GM21619 (cell line): ENCODE results near the gene GMNC.
"Not testable (repeated sequence)": the region's sequence is repeated elsewhere in the genome, so short reads cannot be mapped to it uniquely, and the experiment has no call there.

Experiments used
- ATAC-seq: cut with Tn5 transposase; IDR thresholded peaks from one replicate; pipeline ENCODE4 v1.9.1; 2021; ENCODE audit not compliant: unreplicated experiment

GMNC gene

DNA sequence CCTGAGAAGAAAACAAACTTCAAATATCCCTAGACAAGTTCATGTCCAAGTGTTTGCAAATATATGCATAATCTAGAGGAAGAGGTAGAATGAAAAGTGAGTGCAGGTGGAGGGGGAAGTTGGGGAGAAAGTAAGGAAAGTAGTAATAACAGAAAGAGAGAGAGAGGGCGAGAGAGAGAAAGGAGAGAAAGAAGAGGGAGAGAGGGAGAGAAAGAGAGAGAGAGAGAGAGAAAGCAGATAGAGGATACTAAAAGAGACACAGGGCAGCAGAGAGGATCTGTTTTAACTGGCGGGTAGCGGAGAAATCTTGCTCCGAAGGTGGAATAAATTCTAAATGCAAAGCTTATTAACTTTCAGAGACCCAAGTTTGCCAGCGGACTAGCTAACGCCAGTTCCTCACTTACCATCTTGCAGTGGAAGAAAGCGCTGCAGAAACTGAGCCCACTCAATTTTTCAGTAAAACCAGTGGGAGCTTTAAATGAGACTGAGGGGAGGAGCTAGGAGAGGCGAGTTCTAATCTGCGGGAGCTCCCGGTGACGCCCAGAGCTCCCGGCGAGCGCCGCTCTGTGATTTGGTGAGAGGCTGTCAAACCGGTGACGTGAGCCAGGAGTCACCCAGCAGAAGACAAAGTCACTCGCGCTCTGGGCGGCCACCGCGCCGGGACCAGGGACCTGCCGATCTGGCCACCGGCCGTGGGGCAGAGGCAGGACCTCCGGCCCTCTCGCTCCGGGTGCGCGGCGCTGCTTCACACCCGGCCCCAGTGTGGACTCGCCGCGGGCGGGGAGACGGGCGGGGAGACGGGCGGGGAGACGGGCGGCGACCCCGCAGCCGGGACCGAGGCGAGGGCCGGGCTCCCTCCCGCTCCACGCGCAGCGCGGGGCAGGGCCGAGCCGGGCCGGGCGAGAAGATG is at the start of gene GMNC:
GMNC (minus strand) TSS at position 486 of the 910 bp plus-strand sequence; CDS start at position 407, 79 bp downstream.
- ATAC-seq: peak; percentile 89

GRCh38 chr3:190911382-190911781 is 48.9 kb upstream of the GMNC start:
- ATAC-seq: no peak

- no peak for ATAC-seq
Measured at GRCh38 chr3:190909908-190910307, 47.4 kb upstream of the GMNC start.

DNA sequence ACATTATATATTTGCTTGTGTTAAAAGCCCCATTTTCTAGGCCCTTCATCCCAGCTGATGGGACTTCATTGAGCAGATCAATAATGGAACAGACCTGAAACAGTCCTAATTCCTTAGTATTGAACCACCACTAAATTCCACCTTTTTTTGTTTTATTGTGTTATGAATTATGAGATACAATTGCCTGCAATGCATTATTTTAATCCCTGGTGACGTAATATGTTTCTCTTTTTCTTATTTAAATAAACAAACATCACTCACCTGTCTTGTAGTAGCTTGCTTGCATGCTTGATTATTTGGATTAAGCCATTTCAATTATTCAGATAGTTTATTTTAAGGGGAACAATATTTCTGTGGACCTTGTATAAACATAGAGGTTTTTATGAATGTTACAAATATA is 40.7 kb upstream of the GMNC start:
- no peak for ATAC-seq

- ATAC-seq: no peak
Measured at GRCh38 chr3:190902292-190902691, 39.8 kb upstream of the GMNC start.

DNA sequence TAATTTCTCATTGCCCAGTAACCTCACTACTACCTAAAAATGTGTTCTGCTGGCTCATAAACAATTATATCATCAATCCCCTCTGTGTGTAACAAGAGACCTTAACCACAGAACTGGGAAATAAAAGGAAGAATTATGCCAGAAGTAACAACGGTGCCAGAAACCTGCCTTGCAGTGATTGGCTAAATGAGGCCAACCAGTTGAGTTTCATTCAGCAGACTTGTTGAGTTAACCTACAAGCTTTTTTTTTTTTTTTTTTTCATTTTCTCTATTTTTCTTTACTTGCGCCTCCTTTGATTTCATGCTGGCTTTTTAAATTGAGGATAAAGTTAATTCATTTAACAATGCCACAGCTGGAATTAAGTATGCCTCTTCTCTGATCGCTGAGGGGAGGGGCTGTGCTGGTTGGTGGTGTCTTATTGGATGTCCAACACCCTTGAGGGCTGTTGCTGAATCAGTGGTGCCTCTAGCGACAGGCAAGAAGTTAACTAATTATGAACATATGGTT is 30.0 kb upstream of the GMNC start:
- ATAC-seq: no peak

DNA sequence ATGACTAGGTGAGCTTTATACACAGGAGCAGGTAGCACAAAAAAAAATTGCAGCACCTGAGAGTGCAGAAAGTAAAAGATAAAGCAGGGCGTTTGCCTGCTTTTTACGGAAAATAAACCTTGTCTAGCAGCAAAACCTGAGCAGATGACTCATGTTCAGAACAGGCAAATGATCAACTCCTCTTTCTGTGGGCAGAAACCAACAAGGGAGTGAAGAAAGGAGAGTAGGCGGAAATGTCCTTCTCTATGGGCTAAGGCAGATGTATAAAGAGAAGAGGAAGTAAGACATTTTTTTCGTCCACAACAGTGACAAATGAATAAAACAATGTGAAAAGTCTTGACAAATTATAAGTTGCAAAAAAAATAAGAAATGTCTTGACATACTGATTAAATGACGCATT is 24.5 kb upstream of the GMNC start:
- ATAC-seq: peak; percentile 89

DNA sequence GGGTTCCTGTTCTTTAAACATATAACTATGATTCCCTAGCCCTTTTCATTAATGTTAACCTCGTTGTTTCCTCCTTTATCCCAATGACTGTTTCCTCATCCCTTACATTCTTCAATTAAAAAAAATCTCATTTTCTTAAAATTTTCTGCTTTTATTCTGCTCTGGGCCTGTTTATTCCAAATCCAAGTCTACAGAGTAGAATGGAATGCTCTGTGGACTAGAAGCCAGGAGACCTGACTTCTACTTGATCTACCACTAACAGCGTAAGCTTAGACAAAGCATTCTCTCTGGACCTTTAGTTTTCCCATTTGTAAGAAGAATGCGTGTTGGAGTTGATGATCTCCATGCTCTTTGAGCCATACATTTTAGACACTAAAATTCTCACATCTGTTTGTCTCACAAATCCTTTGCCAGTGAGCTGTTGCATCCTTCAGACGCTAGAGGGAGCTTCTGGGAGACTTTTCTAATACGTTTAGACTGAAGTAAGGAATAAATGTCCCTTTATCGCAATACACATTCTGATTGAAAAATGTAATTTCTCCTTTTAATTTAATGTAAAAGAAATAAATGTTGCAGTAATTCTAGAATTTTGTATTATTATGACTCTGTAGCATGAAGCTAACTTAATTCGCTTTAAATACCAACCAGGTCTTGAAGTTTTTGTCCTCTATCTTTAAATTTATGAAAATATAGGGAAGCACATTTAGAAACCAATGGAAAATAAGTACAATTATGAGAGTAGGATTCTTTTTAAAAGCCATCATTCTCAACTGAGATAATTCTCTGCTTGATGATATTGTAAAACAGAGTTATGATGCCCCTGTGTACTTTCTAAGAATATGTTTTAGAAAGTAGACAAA is 21.7 kb upstream of the GMNC start:
- ATAC-seq: peak; percentile 60

DNA sequence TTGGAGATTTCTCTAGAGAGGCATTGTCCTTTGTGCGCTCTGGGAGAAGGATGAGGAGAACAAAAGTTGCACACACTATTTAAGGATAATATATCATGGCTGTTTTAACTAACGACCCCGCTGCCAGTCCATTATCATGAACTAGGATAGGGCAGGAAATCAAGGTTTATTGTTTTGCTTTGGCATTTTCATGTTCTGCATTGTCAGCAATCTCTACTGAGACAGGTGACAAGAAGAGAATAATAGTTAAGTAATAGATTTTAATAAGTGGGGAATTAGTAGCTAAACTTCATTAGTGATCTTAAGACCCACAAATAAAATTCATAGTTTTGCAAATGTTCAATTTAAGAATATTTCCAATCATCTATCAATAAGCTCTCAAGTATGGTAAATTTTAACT is 20.6 kb upstream of the GMNC start:
- no peak for ATAC-seq

- no peak for ATAC-seq
Measured at GRCh38 chr3:190877925-190878324, 15.4 kb upstream of the GMNC start.

GRCh38 chr3:190876433-190876832 is 13.9 kb upstream of the GMNC start:
- ATAC-seq: not testable (repeated sequence)

GRCh38 chr3:190875061-190875460 is 12.6 kb upstream of the GMNC start:
- ATAC-seq: not testable (repeated sequence)

DNA sequence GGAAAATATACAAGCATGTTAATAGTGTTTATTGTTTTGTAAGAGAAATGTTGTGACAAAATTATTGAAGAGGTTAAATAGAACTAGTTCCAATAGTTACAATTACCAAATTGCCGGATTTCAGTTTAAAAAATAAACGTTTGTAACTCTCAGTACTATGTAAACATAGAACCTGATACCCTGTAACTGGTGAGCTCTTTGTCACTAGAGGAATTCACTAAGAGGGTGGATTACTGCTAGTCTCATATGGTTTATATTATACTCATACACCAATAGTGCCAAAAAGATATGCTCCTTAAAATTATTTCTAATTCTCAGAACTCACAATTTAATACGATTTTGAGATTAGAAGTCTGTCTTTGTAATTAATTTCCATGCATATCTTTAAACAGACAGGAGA is 7.6 kb upstream of the GMNC start:
- no peak for ATAC-seq

DNA sequence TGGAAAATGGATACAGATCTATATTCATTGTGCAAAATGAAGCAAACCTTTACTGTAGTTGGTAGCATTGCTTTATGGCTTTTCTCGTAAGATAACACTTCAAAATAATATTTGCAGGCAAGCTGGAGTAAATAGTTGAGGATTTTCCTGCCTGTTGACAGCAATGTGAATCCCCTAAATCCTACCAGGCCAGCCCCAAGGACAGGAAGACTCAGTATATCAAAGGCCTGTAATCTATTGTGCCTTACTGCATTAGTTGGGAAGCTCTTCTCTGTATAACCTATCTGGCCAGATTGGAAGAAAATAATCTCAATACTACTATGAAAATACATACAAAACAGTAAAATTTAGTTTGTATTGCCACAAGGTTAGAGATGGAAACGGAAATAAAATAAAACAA is 4.6 kb upstream of the GMNC start:
- ATAC-seq: no peak

DNA sequence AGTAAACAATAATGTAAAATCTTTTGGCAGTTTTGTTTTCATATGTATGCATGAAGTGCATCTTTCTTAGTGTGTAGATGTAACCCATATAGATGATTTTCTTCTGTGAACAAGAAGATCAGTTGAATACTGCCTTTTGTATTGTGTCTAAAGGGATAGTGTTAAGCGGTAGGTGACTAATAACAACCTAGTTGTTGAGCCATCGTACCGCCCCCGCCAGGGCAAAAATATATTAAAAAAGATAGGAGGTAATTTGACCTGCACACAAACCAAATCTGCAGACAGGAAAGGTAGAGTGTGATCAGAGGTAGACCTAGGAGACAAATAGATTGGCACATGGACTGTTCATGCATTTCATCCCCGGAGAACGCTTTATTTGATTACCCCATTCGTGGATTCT is 3.3 kb upstream of the GMNC start:
- no peak for ATAC-seq

DNA sequence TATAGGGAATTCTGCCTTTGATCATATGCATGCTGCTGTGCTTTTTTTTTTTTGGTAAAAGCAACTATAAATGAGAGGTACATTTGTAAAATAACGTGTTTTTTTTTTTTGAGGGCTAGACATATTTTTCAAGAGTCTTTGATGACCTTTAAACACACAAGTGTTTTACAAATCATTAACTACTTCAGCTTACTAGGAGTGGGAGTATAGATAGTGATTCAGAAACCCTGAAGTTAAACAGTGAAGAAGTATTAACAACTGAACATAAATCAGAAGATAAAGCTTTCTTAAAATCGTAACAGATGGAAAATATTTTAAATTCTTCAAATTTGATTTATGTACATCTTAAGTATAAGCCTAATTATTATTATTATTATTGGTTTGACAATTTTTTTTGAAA is 2.9 kb upstream of the GMNC start:
- ATAC-seq: no peak

- ATAC-seq: no peak
Measured at GRCh38 chr3:190864002-190864401, 1.5 kb upstream of the GMNC start.

- no peak for ATAC-seq
Measured at GRCh38 chr3:190863119-190863465, 598 bp upstream of the GMNC start.

DNA sequence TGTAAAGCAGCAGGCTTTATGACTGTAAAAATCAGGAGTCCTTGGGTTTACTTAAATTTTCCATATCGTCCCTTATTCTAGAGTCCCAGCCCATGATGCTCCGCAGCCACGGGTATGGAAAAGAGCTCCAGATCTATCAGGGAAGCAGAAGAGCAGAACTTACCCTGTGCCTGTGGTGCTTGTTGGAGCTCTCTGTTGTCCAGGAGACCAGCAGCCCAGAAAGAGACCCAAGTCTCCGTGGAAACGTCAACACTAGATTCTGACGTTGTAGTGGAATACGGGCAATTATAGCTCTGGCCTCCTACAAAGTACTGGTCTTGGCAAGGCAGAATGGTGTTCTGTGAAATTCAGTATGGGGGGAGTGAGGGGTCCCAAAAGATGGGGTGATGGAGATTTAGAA is 2.0 kb downstream of the GMNC start:
- ATAC-seq: no peak

DNA sequence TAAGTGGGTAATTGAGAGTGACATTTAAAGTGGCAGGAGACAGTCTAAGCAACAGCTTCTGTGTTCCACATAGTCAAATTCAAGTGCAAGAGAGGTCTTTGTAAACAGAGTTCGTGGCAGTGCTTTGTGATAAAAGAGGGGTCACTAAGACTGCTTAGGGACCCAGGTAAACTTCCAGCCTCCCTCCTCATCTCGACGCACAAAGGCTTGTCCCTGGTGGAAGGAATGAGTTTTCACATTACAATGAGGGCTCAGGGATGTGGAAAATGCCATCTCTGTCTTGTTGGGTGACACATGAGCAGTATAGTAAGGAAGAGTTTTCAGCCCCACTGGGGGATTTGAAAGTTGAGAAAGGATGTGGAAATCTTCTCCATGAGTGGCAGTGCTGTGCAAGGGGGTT is 7.3 kb downstream of the GMNC start:
- no peak for ATAC-seq

DNA sequence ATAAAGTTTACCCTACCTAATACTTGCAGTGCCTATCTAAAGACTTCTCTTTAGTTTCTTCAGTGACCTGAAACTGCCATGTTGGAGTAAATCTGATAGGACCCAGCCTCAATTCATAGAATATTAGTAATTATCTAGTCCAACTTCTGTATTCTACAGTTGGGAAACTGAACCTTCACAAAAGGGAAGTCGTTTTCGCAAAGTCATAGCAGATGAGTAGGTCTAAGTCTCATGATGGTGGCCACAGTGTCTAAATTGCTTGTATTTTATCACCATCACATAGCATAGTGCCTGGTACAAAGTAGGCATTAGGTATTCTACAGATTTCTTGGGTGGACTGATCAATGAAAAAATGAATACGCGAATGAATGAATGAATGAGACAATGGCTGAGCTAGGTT is 8.4 kb downstream of the GMNC start:
- no peak for ATAC-seq

DNA sequence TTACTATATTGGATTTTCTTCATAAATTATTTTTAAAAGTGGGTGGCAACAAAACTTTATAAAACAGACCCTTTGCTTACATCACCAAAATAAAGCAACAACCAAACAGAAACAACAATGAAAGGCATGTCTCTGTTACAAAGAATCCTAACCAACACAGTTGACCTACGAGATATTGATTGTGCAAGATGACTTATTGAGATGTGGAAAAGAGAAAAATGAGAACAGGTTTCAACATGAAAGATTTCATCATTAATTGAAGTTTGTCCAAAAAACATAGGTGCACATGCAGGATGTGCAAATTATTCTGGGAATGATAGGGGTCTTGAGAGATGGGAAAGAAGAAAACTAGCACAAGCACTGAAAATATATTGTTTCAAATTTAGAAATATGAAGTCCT is 9.0 kb downstream of the GMNC start:
- no peak for ATAC-seq
